Keratinocyte (primary cell): Measurements from ENCODE around the gene CLEC3B. TPM values are rescaled to one million over a fixed set of nuclear protein-coding genes. Genes with fewer than 3 reads are reported as not detected.

ENCODE experiments used
- DNase-seq: peaks from one replicate; pipeline ENCODE4 v3.0.0-alpha.2; 2011; ENCODE audit warnings: low read depth, missing footprints, low spot score
- FAIRE-seq: peaks from 2 replicates; lab custom pipeline; 2011; peaks lifted over from hg19 to GRCh38; lab: Jason Lieb, UNC
- H2AFZ ChIP-seq: 2 replicates; pipeline ENCODE4 v1.6.0; 2012; ENCODE audit warnings: low read length, control low read depth, inconsistent platforms; ENCODE audit not compliant: control insufficient read depth
- H3K27ac ChIP-seq: 2 replicates; pipeline ENCODE4 v1.5.1; 2011; ENCODE audit warnings: low read length; ENCODE audit not compliant: control insufficient read depth, insufficient read depth
- H3K27me3 ChIP-seq: 3 replicates; pipeline ENCODE4 v1.6.0; 2011; ENCODE audit warnings: low read length; ENCODE audit not compliant: control insufficient read depth, insufficient read depth; ENCODE audit errors: extremely low read depth
- H3K36me3 ChIP-seq, 2 experiments: 2 replicates in 1 of 2; 3 replicates in 1 of 2; pipeline ENCODE4 v1.5.1; 2011; ENCODE audit warnings: low read length in 2 of 2, mild to moderate bottlenecking in 1 of 2; ENCODE audit not compliant: control insufficient read depth in 2 of 2, insufficient read depth in 2 of 2; ENCODE audit errors: extremely low read depth in 1 of 2
- H3K4me1 ChIP-seq: 3 replicates; pipeline ENCODE4 v1.5.1; 2011; ENCODE audit warnings: low read length; ENCODE audit not compliant: control insufficient read depth, insufficient read depth; ENCODE audit errors: extremely low read depth
- H3K4me2 ChIP-seq: 3 replicates; pipeline ENCODE4 v1.6.0; 2011; ENCODE audit warnings: low read depth, low read length; ENCODE audit not compliant: control insufficient read depth, insufficient read depth; ENCODE audit errors: extremely low read depth
- H3K4me3 ChIP-seq, 3 experiments: fragments of 200-600 bp in 1 of 3; sonication (generic) in 1 of 3; 2 replicates in 2 of 3; 3 replicates in 1 of 3; pipeline ENCODE4 v1.5.1; 2011 to 2016; ENCODE audit warnings: low read length in 3 of 3, mild to moderate bottlenecking in 3 of 3, control low read depth in 2 of 3, inconsistent platforms in 1 of 3, low read depth in 1 of 3, mixed read lengths in 1 of 3, mixed run types in 1 of 3, moderate library complexity in 1 of 3; ENCODE audit not compliant: control insufficient read depth in 2 of 3, insufficient read depth in 2 of 3; ENCODE audit errors: extremely low read depth in 1 of 3
- H3K79me2 ChIP-seq: 2 replicates; pipeline ENCODE4 v1.6.0; 2012; ENCODE audit warnings: low read length; ENCODE audit not compliant: control insufficient read depth, insufficient read depth
- H3K9ac ChIP-seq: 3 replicates; pipeline ENCODE4 v1.6.0; 2011; ENCODE audit warnings: low read length; ENCODE audit not compliant: control insufficient read depth, insufficient read depth; ENCODE audit errors: extremely low read depth
- H3K9me1 ChIP-seq: 3 replicates; pipeline ENCODE4 v1.6.0; 2011; ENCODE audit warnings: low read length; ENCODE audit not compliant: control insufficient read depth, insufficient read depth; ENCODE audit errors: extremely low read depth
- H3K9me3 ChIP-seq: 2 replicates; pipeline ENCODE4 v1.5.1; 2012; ENCODE audit warnings: low read depth, low read length; ENCODE audit not compliant: control insufficient read depth
- H4K20me1 ChIP-seq: 3 replicates; pipeline ENCODE4 v1.6.0; 2011; ENCODE audit warnings: low read length; ENCODE audit not compliant: control insufficient read depth, insufficient read depth; ENCODE audit errors: extremely low read depth
- CTCF ChIP-seq, 3 experiments: IDR thresholded peaks in 1 of 3; conservative IDR thresholded peaks in 1 of 3; optimal IDR thresholded peaks in 1 of 3; 2 replicates in 2 of 3; 3 replicates in 1 of 3; pipeline versions ENCODE3 to v1.5.1; 2011; ENCODE audit warnings: low read length in 3 of 3, mild to moderate bottlenecking in 3 of 3, moderate library complexity in 2 of 3, control low read depth in 1 of 3, inconsistent platforms in 1 of 3; ENCODE audit not compliant: insufficient read depth in 2 of 3; ENCODE audit errors: extremely low read depth in 1 of 3
- EZH2 ChIP-seq: IDR thresholded peaks from one replicate; pipeline ENCODE4 v1.6.1; 2012; ENCODE audit warnings: inconsistent platforms, mild to moderate bottlenecking, low read length, moderate library complexity
- dilution Hi-C: fragments of 300-500 bp; cut with MboI; formaldehyde crosslinking; loops from one replicate; pipeline ENCODE4 v1.7.0; 2020; ENCODE audit warnings: low sequenced_read_pairs; ENCODE audit not compliant: extremely low pct_ligation_motif_present
- polyA plus RNA-seq, 5 experiments: library from polyadenylated mRNA; depleted of rRNA in 3 of 5; stranded (reverse) in 3 of 5; stranded (forward) in 1 of 5; unstranded in 1 of 5; fragments of >200 nt; gene quantifications; 1 replicate in 1 of 5; 2 replicates in 3 of 5; 3 replicates in 1 of 5; pipeline versions ENCODE4 v1.2.1 to v1.2.3, GENCODE V29; 2011 to 2012; ENCODE audit warnings: missing spikeins in 2 of 5, low read depth in 1 of 5, low replicate concordance in 1 of 5

The CLEC3B gene
- polyA plus RNA-seq, 1 donor (not counting 4 experiments of a cell fraction or from before 2014, with no cell fraction given), result not detected

GRCh38 chr3:45057557-45057956, 31.5 kb downstream of the CLEC3B start:
- H3K9ac ChIP-seq, result no peak overlapping the region
- dilution Hi-C loops, result no loop called here
- no peak overlapping the region for H3K27ac ChIP-seq
- H3K4me1 ChIP-seq, result peaks cover 33% of the 10 kb centered on the region
- no peaks in the 10 kb centered on the region for H3K79me2 ChIP-seq
- no peak overlapping the region for H3K4me3 ChIP-seq
- no peak overlapping the region for H3K4me2 ChIP-seq
- peaks cover 2% of the 10 kb centered on the region for H3K9me1 ChIP-seq
- H3K9me3 ChIP-seq, result no peaks in the 10 kb centered on the region
- H4K20me1 ChIP-seq, result no peaks in the 10 kb centered on the region
- H2AFZ ChIP-seq, result no peak overlapping the region
- TF ChIP-seq CTCF (optimal IDR thresholded peaks at IDR 0.05 in 1 of 3, IDR thresholded peaks at IDR 0.05 in 1 of 3, conservative IDR thresholded peaks at IDR 0.05 in 1 of 3; ENCODE audit: extremely low read depth in 1 of 3, insufficient read depth in 2 of 3, low read length in 3 of 3), result no peak
- no peak for TF ChIP-seq EZH2
- H3K27me3 ChIP-seq, result no peaks in the 10 kb centered on the region
- DNase-seq, result no peak
- no peak for FAIRE-seq
- H3K36me3 ChIP-seq, result no peaks in the 10 kb centered on the region

- Histone ChIP-seq H3K9me1 (peaks cover 2% of the 10 kb centered on the region), H3K4me2 (no peak overlapping the region), H3K4me1 (peaks cover 29% of the 10 kb centered on the region), H3K27ac (no peak overlapping the region), H3K27me3 (no peaks in the 10 kb centered on the region), H3K79me2 (no peaks in the 10 kb centered on the region), H2AFZ (no peak overlapping the region), H3K9ac (no peak overlapping the region), H3K4me3 (no peak overlapping the region), H3K36me3 (no peaks in the 10 kb centered on the region), H3K9me3 (no peaks in the 10 kb centered on the region), H4K20me1 (no peaks in the 10 kb centered on the region)
- FAIRE-seq (no peak), DNase-seq (no peak)
- dilution Hi-C loops, result no loop called here
- TF ChIP-seq CTCF (optimal IDR thresholded peaks at IDR 0.05 in 1 of 3, IDR thresholded peaks at IDR 0.05 in 1 of 3, conservative IDR thresholded peaks at IDR 0.05 in 1 of 3; ENCODE audit: extremely low read depth in 1 of 3, insufficient read depth in 2 of 3, low read length in 3 of 3) (no peak), EZH2 (no peak)
Measured at GRCh38 chr3:45059132-45059531, 33.0 kb downstream of the CLEC3B start.
